PC-9 (cell line): ENCODE measurements around the gene REEP3.

Source experiments
- CTCF ChIP-seq: fragments of 200-600 bp; sonication (generic); conservative IDR thresholded peaks from 2 replicates; pipeline ENCODE4 v1.6.1; 2017; ENCODE audit warnings: mixed run types, antibody characterized with exemption, mild to moderate bottlenecking, moderate library complexity
- EZH2 ChIP-seq: fragments of 200-600 bp; sonication (generic); IDR thresholded peaks from 2 replicates; pipeline ENCODE4 v1.8.0; 2017; ENCODE audit warnings: antibody characterized with exemption, low read depth

DNA sequence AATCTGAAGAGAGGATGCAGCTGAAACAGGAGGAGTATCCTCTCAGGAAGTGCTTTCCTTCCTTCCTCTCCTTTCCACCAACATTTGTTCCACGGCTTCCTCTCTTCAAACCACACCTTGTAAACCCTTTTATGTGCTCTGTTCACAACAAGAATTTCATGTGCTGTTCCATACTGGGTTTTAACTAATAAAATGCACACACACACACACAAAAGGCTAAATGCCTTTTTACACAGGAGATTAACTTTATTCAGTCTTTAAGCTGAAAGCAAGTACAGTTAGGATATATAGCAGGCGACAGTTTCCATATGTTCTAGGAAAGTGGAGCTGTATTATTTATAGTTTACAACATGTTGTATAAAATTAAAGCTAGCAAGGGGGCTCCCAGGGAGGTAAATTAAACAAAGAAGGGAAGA lies 106.7 kb downstream of the REEP3 start:
- TF ChIP-seq CTCF, result no peak
- no peak for TF ChIP-seq EZH2
